K562 (cell line): ENCODE measurements around the gene IL1F10.

ENCODE experiments used
- CTCF ChIP-seq, 3 experiments: IDR thresholded peaks in 2 of 3; conservative IDR thresholded peaks in 1 of 3; 2 replicates each; pipeline ENCODE4 v1.5.1; 2011 to 2012; ENCODE audit warnings: low read length in 3 of 3, mild to moderate bottlenecking in 3 of 3, control low read depth in 2 of 3, improper control_type of control experiment in 1 of 3, inconsistent platforms in 1 of 3, low read depth in 1 of 3, mixed read lengths in 1 of 3, moderate library complexity in 1 of 3; ENCODE audit not compliant: insufficient read depth in 2 of 3
- ESRRA ChIP-seq: fragments of 450-650 bp; IDR thresholded peaks from 2 replicates; pipeline ENCODE4 v1.6.1; 2014; ENCODE audit warnings: low read depth, mild to moderate bottlenecking, moderate library complexity, borderline replicate concordance
- GATA2 ChIP-seq: sonication (generic); formaldehyde crosslinking; IDR thresholded peaks from 2 replicates; pipeline ENCODE4 v1.4.0; 2020; ENCODE audit warnings: mild to moderate bottlenecking, missing genetic modification reagents
- HIVEP1 ChIP-seq: fragments of 250-450 bp; sonication (Bioruptor Pico); IDR thresholded peaks from 2 replicates; pipeline ENCODE4 v1.4.0; 2020; ENCODE audit warnings: mild to moderate bottlenecking
- MLLT1 ChIP-seq, 2 experiments: fragments of 450-650 bp; IDR thresholded peaks; 2 replicates each; pipeline ENCODE4 v1.6.1; 2016
- MTA3 ChIP-seq: fragments of 450-650 bp; formaldehyde crosslinking; IDR thresholded peaks from 2 replicates; pipeline ENCODE4 v1.6.1; 2017; ENCODE audit warnings: mild to moderate bottlenecking, borderline replicate concordance
- NR1H2 ChIP-seq: sonication (generic); formaldehyde crosslinking; IDR thresholded peaks from 2 replicates; pipeline ENCODE4 v1.4.0; 2020; ENCODE audit warnings: mild to moderate bottlenecking, missing genetic modification reagents
- NRF1 ChIP-seq, 2 experiments: fragments of 450-650 bp; IDR thresholded peaks in 1 of 2; conservative IDR thresholded peaks in 1 of 2; 2 replicates each; pipeline ENCODE4 v1.6.1; 2014; ENCODE audit warnings: mild to moderate bottlenecking in 2 of 2
- PBX2 ChIP-seq, 2 experiments: IDR thresholded peaks in 1 of 2; conservative IDR thresholded peaks in 1 of 2; 2 replicates each; pipeline ENCODE4 v1.6.1; 2016; ENCODE audit warnings: low read depth in 2 of 2, mild to moderate bottlenecking in 1 of 2, missing compliant biosample characterization in 1 of 2, missing genetic modification characterization in 1 of 2, moderate library complexity in 1 of 2
- TOE1 ChIP-seq, 2 experiments: fragments of 450-650 bp in 1 of 2; sonication (generic) in 1 of 2; formaldehyde crosslinking in 1 of 2; IDR thresholded peaks; 2 replicates each; pipeline versions ENCODE4 v1.7.1 to v1.8.0; 2016 to 2022; ENCODE audit warnings: borderline replicate concordance in 2 of 2, mild to moderate bottlenecking in 2 of 2, antibody characterized with exemption in 1 of 2, inconsistent platforms in 1 of 2, low read depth in 1 of 2, missing genetic modification reagents in 1 of 2, moderate library complexity in 1 of 2
- YY1 ChIP-seq, 3 experiments: IDR thresholded peaks; 2 replicates each; pipeline ENCODE4 v1.6.1; 2011; ENCODE audit warnings: low read length in 2 of 3, mild to moderate bottlenecking in 2 of 3, moderate library complexity in 2 of 3, borderline replicate concordance in 1 of 3, control low read depth in 1 of 3, low read depth in 1 of 3; ENCODE audit not compliant: insufficient read depth in 3 of 3, insufficient replicate concordance in 2 of 3, control insufficient read depth in 1 of 3, insufficient read length in 1 of 3; ENCODE audit errors: extremely low read depth in 1 of 3
- ZBTB12 ChIP-seq: fragments of 250-450 bp; sonication (Bioruptor Pico); IDR thresholded peaks from 2 replicates; pipeline ENCODE4 v1.4.0; 2020
- ZFX ChIP-seq: sonication (generic); formaldehyde crosslinking; IDR thresholded peaks from 2 replicates; pipeline ENCODE4 v1.8.0; 2022; ENCODE audit warnings: mild to moderate bottlenecking, missing genetic modification reagents, moderate library complexity

GRCh38 chr2:113036763-113037162 is 31.0 kb upstream of the IL1F10 start:
- no peak for TF ChIP-seq MLLT1 (IDR thresholded peaks at IDR 0.05)
- no peak for TF ChIP-seq HIVEP1 (CRISPR knock-in tag)
- TF ChIP-seq CTCF (IDR thresholded peaks at IDR 0.05 in 2 of 3, conservative IDR thresholded peaks at IDR 0.05 in 1 of 3; ENCODE audit: insufficient read depth in 2 of 3, low read depth in 1 of 3, low read length in 3 of 3), result no peak
- no peak for TF ChIP-seq TOE1 (IDR thresholded peaks at IDR 0.05; ENCODE audit: borderline replicate concordance)
- TF ChIP-seq TOE1 (CRISPR knock-in tag; IDR thresholded peaks at IDR 0.05; ENCODE audit: borderline replicate concordance, low read depth), result no peak
- TF ChIP-seq GATA2, result no peak
- no peak for TF ChIP-seq YY1 (IDR thresholded peaks at IDR 0.05; ENCODE audit: borderline replicate concordance in 1 of 3, control insufficient read depth in 1 of 3, extremely low read depth in 1 of 3, insufficient read depth in 3 of 3, insufficient read length in 1 of 3, insufficient replicate concordance in 2 of 3, low read depth in 1 of 3, low read length in 2 of 3)
- TF ChIP-seq NR1H2 (CRISPR knock-in tag), result no peak
- TF ChIP-seq ZFX (CRISPR knock-in tag), result no peak
- no peak for TF ChIP-seq NRF1 (conservative IDR thresholded peaks at IDR 0.05 in 1 of 2, IDR thresholded peaks at IDR 0.05 in 1 of 2)
- no peak for TF ChIP-seq ESRRA
- no peak for TF ChIP-seq MTA3
- no peak for TF ChIP-seq PBX2 (CRISPR knock-in tag; IDR thresholded peaks at IDR 0.05; ENCODE audit: low read depth)
- TF ChIP-seq PBX2 (tag; conservative IDR thresholded peaks at IDR 0.05; ENCODE audit: low read depth), result no peak
- no peak for TF ChIP-seq ZBTB12
